Right lobe of liver (tissue), 6 donors: ENCODE results near the gene PIK3R3. TPM values are rescaled to one million over a fixed set of nuclear protein-coding genes. Genes with fewer than 3 reads are reported as not detected.
A peak's percentile ranks its signal among the peaks of the same experiment; 100 is the strongest.

Experiments used
- ATAC-seq, 4 donors: fragments of 200-7000 bp; cut with Tn5 transposase; one replicate each; pipeline ENCODE4 v1.9.1; 2020; ENCODE audit warnings: mild to moderate bottlenecking in 4 of 4, moderate library complexity in 4 of 4
- DNase-seq, 3 donors: peaks; one replicate each; pipeline ENCODE4 v3.0.0-alpha.2; 2020
- H3K27ac ChIP-seq, 3 donors: fragments of 200-600 bp; one replicate each; pipeline ENCODE4 v1.8.0; 2022
- H3K27me3 ChIP-seq, 2 donors: fragments of 200-600 bp; one replicate each; pipeline ENCODE4 v1.8.0; 2022
- H3K36me3 ChIP-seq, 4 donors: fragments of 200-600 bp; sonication (generic) in 1 of 4; one replicate each; pipeline versions ENCODE4 v1.5.1 to v1.8.0; 2017 to 2022; ENCODE audit warnings: control low read depth in 1 of 4
- H3K4me1 ChIP-seq, 4 donors: fragments of 200-600 bp; sonication (generic) in 1 of 4; one replicate each; pipeline versions ENCODE4 v1.5.1 to v1.8.0; 2017 to 2022; ENCODE audit warnings: control low read depth in 1 of 4
- H3K4me3 ChIP-seq, 3 donors: fragments of 200-600 bp; one replicate each; pipeline ENCODE4 v1.8.0; 2022
- H3K9me3 ChIP-seq, 4 donors: fragments of 200-600 bp; sonication (generic) in 1 of 4; one replicate each; pipeline versions ENCODE4 v1.5.1 to v1.8.0; 2017 to 2022; ENCODE audit warnings: control low read depth in 1 of 4
- POLR2A ChIP-seq: fragments of 450-650 bp; IDR thresholded peaks from one replicate; pipeline ENCODE4 v1.6.1; 2017; ENCODE audit warnings: antibody characterized with exemption, mild to moderate bottlenecking
- WGBS: methylation state at CpG from one replicate; pipeline ENCODE4 v1.1.6; 2018; ENCODE audit warnings: low coverage, low lambda C conversion rate; ENCODE audit not compliant: insufficient coverage; ENCODE audit errors: missing lambda C conversion rate; 5-methylcytosine and 5-hydroxymethylcytosine counted together
- intact Hi-C, 2 donors: fragments of 100-400 bp; cut with DNase I; formaldehyde crosslinking; loops; one replicate each; pipeline versions ENCODE4 v1.11.2 to v1.14.1; 2022
- total RNA-seq, 6 experiments: library from RNA; depleted of rRNA in 2 of 6; stranded (reverse); fragments of >200 nt in 2 of 6; fragmentation: NEBNext Ultra II Directional in 3 of 6; extraction: Animal tissue kit (Norgen Biotek cat#: 25700) in 3 of 6; gene quantifications; one replicate each; pipeline versions ENCODE4 v1.1.0 to v1.2.4, GENCODE V29; 2016 to 2023
- TF ChIP-seq, protein P1 (sequence below), 4 donors: fragments of 200-600 bp in 3 of 4; fragments of 450-650 bp in 1 of 4; IDR thresholded peaks; one replicate each; pipeline versions ENCODE4 v1.5.1 to v1.8.0; 2016 to 2022; ENCODE audit warnings: antibody characterized with exemption in 4 of 4, mild to moderate bottlenecking in 2 of 4
- donor health status: DM: no; HTN: yes; CAD: no.
- donor health status: DM: no; HTN: no; CAD: no.
- donor health status: DM: no; HTN: no; CAD: no.
- donor health status: DM: no; HTN: yes; CAD: no.
- donor health status: DM: no; HTN: yes; CAD: no.

Gene PIK3R3
- total RNA-seq, 6 experiments from 2014 or later: 2.0 to 4.3 (median 2.8) TPM

DNA sequence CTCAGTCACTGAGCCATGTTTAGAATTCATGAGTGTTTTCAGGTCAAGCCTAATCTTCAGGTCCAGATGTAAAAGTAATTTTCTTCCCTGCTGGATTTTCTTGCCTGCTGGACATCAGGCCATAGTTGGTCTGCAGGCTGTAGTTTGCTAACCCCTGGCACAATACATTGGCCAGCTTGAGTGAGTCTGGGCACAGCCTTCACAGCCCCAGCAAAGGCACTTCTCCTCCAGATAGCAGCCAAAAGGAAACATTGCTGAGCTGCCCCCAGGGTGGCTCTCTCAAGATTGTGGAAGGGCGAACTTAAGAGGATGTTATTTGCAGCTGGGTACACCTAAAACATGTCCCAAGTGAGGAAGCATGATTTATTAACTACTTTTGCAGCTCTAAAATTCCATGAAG is 126.8 kb downstream of the PIK3R3 start:
- DNase-seq (no peak), ATAC-seq (no peak)
- Histone ChIP-seq H3K4me1 (peaks cover 0 to 28% (median 3%) of the 10 kb centered on the region in 4 donors), H3K4me3 (no peak overlapping the region), H3K27ac (no peak overlapping the region), H3K9me3 (no peaks in the 10 kb centered on the region), H3K27me3 (no peaks in the 10 kb centered on the region), H3K36me3 (peaks cover 0 to 28% (median 10%) of the 10 kb centered on the region in 4 donors)
- intact Hi-C loops: no loop called here
- no CpG with 5 or more reads among the region's 1 CpG for WGBS
- no peak for TF ChIP-seq POLR2A
- TF ChIP-seq, protein P1, sequence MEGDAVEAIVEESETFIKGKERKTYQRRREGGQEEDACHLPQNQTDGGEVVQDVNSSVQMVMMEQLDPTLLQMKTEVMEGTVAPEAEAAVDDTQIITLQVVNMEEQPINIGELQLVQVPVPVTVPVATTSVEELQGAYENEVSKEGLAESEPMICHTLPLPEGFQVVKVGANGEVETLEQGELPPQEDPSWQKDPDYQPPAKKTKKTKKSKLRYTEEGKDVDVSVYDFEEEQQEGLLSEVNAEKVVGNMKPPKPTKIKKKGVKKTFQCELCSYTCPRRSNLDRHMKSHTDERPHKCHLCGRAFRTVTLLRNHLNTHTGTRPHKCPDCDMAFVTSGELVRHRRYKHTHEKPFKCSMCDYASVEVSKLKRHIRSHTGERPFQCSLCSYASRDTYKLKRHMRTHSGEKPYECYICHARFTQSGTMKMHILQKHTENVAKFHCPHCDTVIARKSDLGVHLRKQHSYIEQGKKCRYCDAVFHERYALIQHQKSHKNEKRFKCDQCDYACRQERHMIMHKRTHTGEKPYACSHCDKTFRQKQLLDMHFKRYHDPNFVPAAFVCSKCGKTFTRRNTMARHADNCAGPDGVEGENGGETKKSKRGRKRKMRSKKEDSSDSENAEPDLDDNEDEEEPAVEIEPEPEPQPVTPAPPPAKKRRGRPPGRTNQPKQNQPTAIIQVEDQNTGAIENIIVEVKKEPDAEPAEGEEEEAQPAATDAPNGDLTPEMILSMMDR (IDR thresholded peaks at IDR 0.05): no peak

DNA sequence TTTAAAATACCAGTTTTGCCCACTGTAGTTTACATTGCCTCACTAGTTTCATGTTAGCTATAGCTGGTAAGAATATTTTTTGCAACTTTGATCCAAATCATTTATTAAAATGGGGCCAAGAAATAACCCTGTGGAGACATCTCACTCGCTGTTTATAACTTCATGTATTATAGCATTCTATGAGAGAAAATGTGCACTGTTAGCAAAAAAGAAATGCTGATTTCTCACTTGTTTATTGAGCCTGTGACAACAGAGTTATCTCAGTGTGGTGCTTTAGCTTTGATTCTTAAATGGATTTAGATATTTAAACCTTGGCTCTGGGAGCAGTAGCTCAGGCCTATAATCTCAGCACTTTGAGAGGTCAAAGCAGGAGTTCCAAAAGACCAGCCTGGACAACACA is 127.9 kb downstream of the PIK3R3 start:
- DNase-seq (no peak), ATAC-seq (no peak)
- H3K4me1 ChIP-seq: peaks cover 0 to 28% (median 3%) of the 10 kb centered on the region in 4 donors
- peaks cover 0 to 27% (median 10%) of the 10 kb centered on the region in 4 donors for H3K36me3 ChIP-seq
- H3K27me3 ChIP-seq: no peaks in the 10 kb centered on the region
- H3K27ac ChIP-seq: no peak overlapping the region
- H3K4me3 ChIP-seq: no peak overlapping the region
- TF ChIP-seq, protein P1 (IDR thresholded peaks at IDR 0.05): no peak
- no peak for TF ChIP-seq POLR2A
- WGBS: 94% methylated on average over 1 of the region's 1 CpG
- H3K9me3 ChIP-seq: no peaks in the 10 kb centered on the region
- intact Hi-C loops: no loop called here

DNA sequence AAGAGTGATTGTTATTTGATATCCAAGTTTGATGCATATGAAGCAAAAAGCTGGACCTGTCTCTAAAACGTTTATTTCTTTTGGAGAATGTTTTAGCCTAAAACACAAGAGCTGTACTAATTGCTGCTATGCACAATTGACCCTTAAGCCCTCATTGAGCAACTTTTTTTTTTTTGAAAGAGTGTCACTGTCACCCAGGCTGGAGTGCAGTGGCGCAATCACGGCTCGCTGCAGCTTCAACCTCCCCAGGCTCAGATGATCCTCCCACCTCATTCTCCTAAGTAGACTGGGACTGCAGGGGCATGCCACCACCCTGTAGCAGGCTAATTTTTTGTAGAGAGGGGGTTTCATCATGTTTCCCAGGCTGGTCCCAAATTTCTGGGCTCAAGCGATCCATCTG is 129.1 kb downstream of the PIK3R3 start:
- ATAC-seq: peak; percentile 89 to 93 (median 91)
- Histone ChIP-seq H3K27me3 (no peaks in the 10 kb centered on the region), H3K36me3 (peaks cover 0 to 16% (median 7%) of the 10 kb centered on the region in 4 donors), H3K27ac (no peak overlapping the region), H3K4me3 (no peak overlapping the region), H3K4me1 (peaks cover 0 to 28% (median 3%) of the 10 kb centered on the region in 4 donors), H3K9me3 (no peaks in the 10 kb centered on the region)
- 43% methylated on average over 4 of the region's 5 CpGs for WGBS
- peak; percentile 67 to 77 (median 73) for DNase-seq
- intact Hi-C loops: no loop called here
- TF ChIP-seq POLR2A: no peak
- TF ChIP-seq, protein P1 (IDR thresholded peaks at IDR 0.05): no peak

DNA sequence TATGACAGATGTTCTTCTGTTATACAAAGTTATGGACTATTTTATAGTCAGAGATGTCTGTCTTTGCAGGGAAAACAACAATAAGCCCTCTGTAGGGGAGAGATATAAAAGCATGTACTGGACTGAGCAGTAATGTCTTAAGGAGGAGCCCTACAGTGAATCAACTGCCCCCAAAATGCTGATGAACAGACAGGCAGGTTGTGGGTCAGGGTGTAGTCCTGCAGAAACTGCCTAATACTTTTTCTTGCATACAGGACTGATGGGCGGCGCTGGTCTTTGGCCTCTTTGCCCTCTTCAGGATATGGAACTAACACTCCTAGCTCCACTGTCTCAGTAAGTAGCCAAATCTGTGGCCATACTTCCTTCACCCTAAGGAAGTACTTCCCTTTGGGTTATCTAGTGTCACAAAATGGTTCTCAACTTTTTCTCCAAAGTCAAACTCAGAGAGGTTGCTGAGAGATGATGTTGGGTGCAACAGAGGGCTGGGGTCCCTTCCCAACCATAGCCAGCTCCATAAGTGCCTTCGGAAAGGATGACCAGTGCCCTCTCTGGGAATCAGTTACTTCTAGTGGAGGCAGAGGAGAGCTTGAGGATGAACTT is 129.8 kb downstream of the PIK3R3 start:
- intact Hi-C loops: no loop called here
- 100% methylated on average over 1 of the region's 3 CpGs for WGBS
- Histone ChIP-seq H3K9me3 (no peaks in the 10 kb centered on the region), H3K4me1 (peaks cover 0 to 28% (median 3%) of the 10 kb centered on the region in 4 donors), H3K4me3 (no peak overlapping the region), H3K27ac (no peak overlapping the region), H3K27me3 (no peaks in the 10 kb centered on the region), H3K36me3 (peaks cover 0 to 10% (median 5%) of the 10 kb centered on the region in 4 donors)
- no peak for DNase-seq
- ATAC-seq: peak in 2 of 4 donors; percentile 8 to 31
- TF ChIP-seq, protein P1 (IDR thresholded peaks at IDR 0.05): no peak
- TF ChIP-seq POLR2A: no peak
